ENCODE measurements around the gene FHOD3. TPM values are rescaled to one million over a fixed set of nuclear protein-coding genes. Genes with fewer than 3 reads are reported as not detected.

Gene FHOD3
- total and polyA plus RNA-seq, 2 experiments from 2014 or later, result 2.7 to 8.7 TPM

- Histone ChIP-seq H3K27ac (ENCODE audit: low read depth) (no peak overlapping the region), H3K4me2 (no peak overlapping the region), H3K4me1 (ENCODE audit: insufficient read depth) (peaks cover 7% of the 10 kb centered on the region), H3K27me3 (ENCODE audit: insufficient read depth) (peaks cover 23% of the 10 kb centered on the region), H3K4me3 (no peak overlapping the region), H2AFZ (no peak overlapping the region), H3F3A (replicated peaks; ENCODE audit: low read depth) (no peaks in the 10 kb centered on the region), H3K79me2 (replicated peaks; ENCODE audit: insufficient read depth) (0 out of 2 replicates have a peak, but pooled peaks cover 2% of the 10 kb centered on the region), H3K36me3 (ENCODE audit: insufficient read depth) (no peaks in the 10 kb centered on the region), H3K9me2 (ENCODE audit: insufficient read depth) (no peaks in the 10 kb centered on the region), H4K20me1 (replicated peaks; ENCODE audit: insufficient read depth) (peaks cover 12% of the 10 kb centered on the region)
- H3K36me3 Mint-ChIP-seq (ENCODE audit: low read depth), result no peaks in the 10 kb centered on the region
- no peak for DNase-seq (ENCODE audit: low spot score)
- no peak for TF ChIP-seq ETS1 (IDR thresholded peaks at IDR 0.05)
- TF ChIP-seq ZNF331 (CRISPR knock-in tag; IDR thresholded peaks at IDR 0.05; ENCODE audit: low read depth), result no peak
- TF ChIP-seq POLR2AphosphoS5 (IDR thresholded peaks at IDR 0.05; ENCODE audit: low read depth), result no peak
- TF ChIP-seq ZNF114 (CRISPR knock-in tag; IDR thresholded peaks at IDR 0.05), result no peak
- TF ChIP-seq ZNF462 (CRISPR knock-in tag; IDR thresholded peaks at IDR 0.05), result no peak
- TF ChIP-seq REST (IDR thresholded peaks at IDR 0.05; ENCODE audit: unreplicated experiment), result no peak
- no peak for TF ChIP-seq EZH2 (IDR thresholded peaks at IDR 0.05; ENCODE audit: low read depth, unreplicated experiment)
- no peak for TF ChIP-seq EZH2phosphoT487 (IDR thresholded peaks at IDR 0.05; ENCODE audit: unreplicated experiment)
- no peaks in the 10 kb centered on the region for H3K9me3 Mint-ChIP-seq
- H3K4me3 Mint-ChIP-seq, result no peak overlapping the region
- no peak for ATAC-seq
- H3K27ac Mint-ChIP-seq, result no peak overlapping the region
- peaks cover 17% of the 10 kb centered on the region for H3K4me1 Mint-ChIP-seq
- peaks cover 10% of the 10 kb centered on the region for H3K27me3 Mint-ChIP-seq (ENCODE audit: insufficient read depth, low read depth, poor library complexity)
Observed at GRCh38 chr18:36302676-36303075, 5.2 kb downstream of the FHOD3 start.
